H9 (cell line): ENCODE data around the gene SHISA9. TPM values are rescaled to one million over a fixed set of nuclear protein-coding genes. Genes with fewer than 3 reads are reported as not detected.

Experiments
- DNase-seq: peaks from one replicate; pipeline ENCODE4 v3.0.0-alpha.2; 2017
- H2AFZ ChIP-seq: one replicate; pipeline ENCODE4 v1.6.1; 2013; ENCODE audit warnings: mild to moderate bottlenecking, low read length, control low read depth, moderate library complexity
- H2AK5ac ChIP-seq: 2 replicates; pipeline ENCODE4 v1.6.1; 2013; ENCODE audit warnings: low read length, control low read depth, mixed read lengths; ENCODE audit not compliant: insufficient read length
- H2BK120ac ChIP-seq: one replicate; pipeline ENCODE4 v1.6.1; 2013; ENCODE audit warnings: low read depth, mild to moderate bottlenecking, low read length, control low read depth, inconsistent platforms; ENCODE audit not compliant: poor library complexity, severe bottlenecking
- H2BK12ac ChIP-seq: 2 replicates; pipeline ENCODE4 v1.6.1; 2013; ENCODE audit warnings: low read length, control low read depth, mixed read lengths, low read depth; ENCODE audit not compliant: insufficient read length
- H2BK15ac ChIP-seq: 2 replicates; pipeline ENCODE4 v1.6.1; 2013; ENCODE audit warnings: low read depth, low read length, control low read depth
- H2BK20ac ChIP-seq: one replicate; pipeline ENCODE4 v1.6.1; 2013; ENCODE audit warnings: low read depth, mild to moderate bottlenecking, low read length, control low read depth, inconsistent platforms; ENCODE audit not compliant: poor library complexity, severe bottlenecking
- H2BK5ac ChIP-seq: 2 replicates; pipeline ENCODE4 v1.6.1; 2013; ENCODE audit warnings: low read length, control low read depth, mixed read lengths; ENCODE audit not compliant: insufficient read length
- H3K14ac ChIP-seq: 2 replicates; pipeline ENCODE4 v1.6.1; 2013; ENCODE audit warnings: low read length, control low read depth; ENCODE audit not compliant: insufficient read depth
- H3K18ac ChIP-seq: 2 replicates; pipeline ENCODE4 v1.6.1; 2013; ENCODE audit warnings: low read depth, mild to moderate bottlenecking, mixed read lengths, low read length, control low read depth; ENCODE audit not compliant: insufficient read length
- H3K23ac ChIP-seq: 2 replicates; pipeline ENCODE4 v1.6.1; 2013; ENCODE audit warnings: low read length, control low read depth, mixed read lengths, low read depth; ENCODE audit not compliant: insufficient read length
- H3K23me2 ChIP-seq: 2 replicates; pipeline ENCODE4 v1.6.1; 2013; ENCODE audit warnings: low read depth, mild to moderate bottlenecking, mixed read lengths, low read length, control low read depth; ENCODE audit not compliant: insufficient read length, poor library complexity, severe bottlenecking
- H3K27ac ChIP-seq: 2 replicates; pipeline ENCODE4 v1.5.1; 2013; ENCODE audit warnings: low read length, control low read depth, mixed read lengths, low read depth; ENCODE audit not compliant: insufficient read length
- H3K27me3 ChIP-seq: 2 replicates; pipeline ENCODE4 v1.6.1; 2013; ENCODE audit warnings: low read length, control low read depth, inconsistent platforms; ENCODE audit not compliant: insufficient read depth
- H3K4ac ChIP-seq: 2 replicates; pipeline ENCODE4 v1.6.1; 2013; ENCODE audit warnings: low read depth, mild to moderate bottlenecking, control low read depth, inconsistent platforms, low read length, moderate library complexity
- H3K4me1 ChIP-seq: 2 replicates; pipeline ENCODE4 v1.6.1; 2013; ENCODE audit warnings: low read length, control low read depth, inconsistent platforms; ENCODE audit not compliant: insufficient read depth
- H3K4me2 ChIP-seq: 2 replicates; pipeline ENCODE4 v1.6.1; 2013; ENCODE audit warnings: low read length, control low read depth, mixed read lengths; ENCODE audit not compliant: insufficient read length, insufficient read depth
- H3K56ac ChIP-seq: 2 replicates; pipeline ENCODE4 v1.6.1; 2013; ENCODE audit warnings: low read depth, mild to moderate bottlenecking, mixed read lengths, low read length, control low read depth; ENCODE audit not compliant: insufficient read length
- H3K79me1 ChIP-seq: 2 replicates; pipeline ENCODE4 v1.6.1; 2013; ENCODE audit warnings: low read depth, mild to moderate bottlenecking, moderate library complexity, low read length, control low read depth, inconsistent platforms; ENCODE audit not compliant: insufficient read depth, poor library complexity, severe bottlenecking
- H3K79me2 ChIP-seq: 2 replicates; pipeline ENCODE4 v1.6.1; 2013; ENCODE audit warnings: low read length, control low read depth, inconsistent platforms; ENCODE audit not compliant: insufficient read depth
- H3K9ac ChIP-seq: 2 replicates; pipeline ENCODE4 v1.6.1; 2013; ENCODE audit warnings: low read length, control low read depth, mixed read lengths; ENCODE audit not compliant: insufficient read length; ENCODE audit errors: extremely low read depth
- H3K9me3 ChIP-seq: one replicate; pipeline ENCODE4 v1.6.1; 2013; ENCODE audit warnings: low read depth, low read length, inconsistent platforms; ENCODE audit not compliant: control insufficient read depth
- H3T11ph ChIP-seq: one replicate; pipeline ENCODE4 v1.6.1; 2013; ENCODE audit warnings: mild to moderate bottlenecking, low read length, control low read depth, inconsistent platforms
- H4K20me1 ChIP-seq: one replicate; pipeline ENCODE4 v1.6.1; 2013; ENCODE audit not compliant: control insufficient read depth, insufficient read length, insufficient read depth
- H4K5ac ChIP-seq: 2 replicates; pipeline ENCODE4 v1.6.1; 2013; ENCODE audit warnings: low read depth, mild to moderate bottlenecking, mixed read lengths, low read length, control low read depth; ENCODE audit not compliant: insufficient read length
- H4K8ac ChIP-seq: replicated peaks from 2 replicates; pipeline ENCODE4 v1.6.1; 2013; ENCODE audit warnings: low read length, control low read depth, mixed read lengths, low read depth; ENCODE audit not compliant: insufficient read length
- H4K91ac ChIP-seq: 2 replicates; pipeline ENCODE4 v1.6.1; 2013; ENCODE audit warnings: low read depth, mild to moderate bottlenecking, moderate library complexity, mixed read lengths, low read length, control low read depth; ENCODE audit not compliant: insufficient read length
- H3K27ac Mint-ChIP-seq, 3 experiments: 2 replicates in 2 of 3; 3 replicates in 1 of 3; pipeline ENCODE4 v1.8.0; 2020 to 2021; ENCODE audit warnings: mixed read lengths in 3 of 3, mild to moderate bottlenecking in 1 of 3, moderate library complexity in 1 of 3
- H3K27me3 Mint-ChIP-seq: 2 replicates; pipeline ENCODE4 v1.8.0; 2021; ENCODE audit warnings: low read depth, mild to moderate bottlenecking, moderate library complexity, mixed read lengths
- H3K36me3 Mint-ChIP-seq, 3 experiments: 2 replicates in 2 of 3; 3 replicates in 1 of 3; pipeline ENCODE4 v1.8.0; 2020 to 2021; ENCODE audit warnings: low read depth in 3 of 3, mixed read lengths in 3 of 3; ENCODE audit not compliant: insufficient read depth in 1 of 3
- H3K4me1 Mint-ChIP-seq, 2 experiments: 2 replicates each; pipeline ENCODE4 v1.8.0; 2020; ENCODE audit warnings: mixed read lengths in 2 of 2
- H3K4me3 Mint-ChIP-seq, 2 experiments: 2 replicates in 1 of 2; 3 replicates in 1 of 2; pipeline ENCODE4 v1.8.0; 2020 to 2021; ENCODE audit warnings: mild to moderate bottlenecking in 2 of 2, mixed read lengths in 2 of 2, moderate library complexity in 1 of 2
- H3K9me3 Mint-ChIP-seq, 2 experiments: 2 replicates in 1 of 2; 3 replicates in 1 of 2; pipeline ENCODE4 v1.8.0; 2020; ENCODE audit warnings: mild to moderate bottlenecking in 2 of 2, mixed read lengths in 2 of 2, moderate library complexity in 1 of 2
- WGBS: extraction: QIAGEN DNeasy Blood & Tissue Kit; methylation state at CpG from one replicate; pipeline ENCODE4 v1.1.7; 2013; ENCODE audit warnings: missing lambda C conversion rate, low lambda C conversion rate, mixed read lengths; ENCODE audit not compliant: insufficient read length; ENCODE audit errors: extremely low coverage; 5-methylcytosine and 5-hydroxymethylcytosine counted together
- total RNA-seq: library from RNA; stranded (reverse); gene quantifications from 2 replicates; pipeline ENCODE4 v1.2.1, GENCODE V29; 2021
- TF ChIP-seq, protein P1 (sequence below): fragments of 200-600 bp; sonication (generic); conservative IDR thresholded peaks from 3 replicates; pipeline ENCODE4 v1.8.0; 2021; ENCODE audit warnings: antibody characterized with exemption, mild to moderate bottlenecking

The SHISA9 gene
- total RNA-seq, 1 experiment from 2014 or later, result 7.0 TPM

DNA sequence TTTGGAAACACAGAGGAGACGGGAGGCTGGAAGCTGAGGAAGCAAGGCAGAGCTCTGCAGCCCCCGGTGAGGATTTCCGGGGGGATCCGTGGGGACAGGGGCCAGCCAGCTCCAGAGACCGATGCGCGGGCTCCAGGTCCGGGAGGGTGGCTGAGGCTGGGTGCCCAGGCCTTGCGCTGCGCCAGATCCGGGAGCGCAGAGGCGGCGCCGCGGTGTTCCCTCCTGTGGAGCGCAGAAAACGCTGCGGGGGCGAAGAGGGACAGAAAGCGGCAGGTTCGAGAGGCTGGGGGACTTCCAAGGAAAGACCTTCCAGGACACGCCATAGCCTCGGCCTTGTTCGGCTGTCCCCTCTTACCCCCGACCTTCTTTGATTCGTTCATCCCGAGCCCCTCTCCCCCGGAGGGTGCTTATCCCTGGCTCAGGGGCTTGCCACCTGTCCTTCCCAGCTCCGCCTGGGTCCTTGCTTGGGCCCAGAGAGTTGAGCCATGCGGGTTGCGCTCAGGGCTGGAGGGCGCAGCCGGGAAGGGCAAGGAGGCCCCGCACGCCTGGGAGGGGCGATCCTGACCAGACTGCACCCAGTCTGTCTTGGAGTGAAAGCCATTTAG is 697 bp upstream of the SHISA9 start:
- H3K79me2 ChIP-seq, result peaks cover 13% of the 10 kb centered on the region; the same call in 1 of the 2 replicates
- H3K9me3 Mint-ChIP-seq, result no peaks in the 10 kb centered on the region; a peak in 2 of 5 replicates
- H3K18ac ChIP-seq, result peak overlapping the region; percentile 79
- no peak overlapping the region for H4K5ac ChIP-seq
- no peak overlapping the region for H4K91ac ChIP-seq
- peaks cover 0 to under 1% (median 0%) of the 10 kb centered on the region in 3 experiments; a peak in 1 of 7 replicates for H3K36me3 Mint-ChIP-seq
- H3K27ac Mint-ChIP-seq, result peak overlapping the region in 1 of 3 experiments; percentile 70; a peak in 1 of 7 replicates
- no peaks in the 10 kb centered on the region for H3K9me3 ChIP-seq
- H3K9ac ChIP-seq, result peak overlapping the region; percentile 46
- peaks cover 2% of the 10 kb centered on the region; the same call in 1 of the 2 replicates for H3K27me3 ChIP-seq
- no peak overlapping the region for H2BK20ac ChIP-seq
- H3K14ac ChIP-seq, result peak overlapping the region; percentile 62
- H2AK5ac ChIP-seq, result no peak overlapping the region
- H3K27me3 Mint-ChIP-seq, result peaks cover 59% of the 10 kb centered on the region
- H4K20me1 ChIP-seq, result no peaks in the 10 kb centered on the region
- H3K4me1 ChIP-seq, result peaks cover 8% of the 10 kb centered on the region; the same call in 1 of the 2 replicates
- H2AFZ ChIP-seq, result no peak overlapping the region
- no peak overlapping the region for H2BK15ac ChIP-seq
- H3T11ph ChIP-seq, result no peak overlapping the region
- TF ChIP-seq, protein P1, sequence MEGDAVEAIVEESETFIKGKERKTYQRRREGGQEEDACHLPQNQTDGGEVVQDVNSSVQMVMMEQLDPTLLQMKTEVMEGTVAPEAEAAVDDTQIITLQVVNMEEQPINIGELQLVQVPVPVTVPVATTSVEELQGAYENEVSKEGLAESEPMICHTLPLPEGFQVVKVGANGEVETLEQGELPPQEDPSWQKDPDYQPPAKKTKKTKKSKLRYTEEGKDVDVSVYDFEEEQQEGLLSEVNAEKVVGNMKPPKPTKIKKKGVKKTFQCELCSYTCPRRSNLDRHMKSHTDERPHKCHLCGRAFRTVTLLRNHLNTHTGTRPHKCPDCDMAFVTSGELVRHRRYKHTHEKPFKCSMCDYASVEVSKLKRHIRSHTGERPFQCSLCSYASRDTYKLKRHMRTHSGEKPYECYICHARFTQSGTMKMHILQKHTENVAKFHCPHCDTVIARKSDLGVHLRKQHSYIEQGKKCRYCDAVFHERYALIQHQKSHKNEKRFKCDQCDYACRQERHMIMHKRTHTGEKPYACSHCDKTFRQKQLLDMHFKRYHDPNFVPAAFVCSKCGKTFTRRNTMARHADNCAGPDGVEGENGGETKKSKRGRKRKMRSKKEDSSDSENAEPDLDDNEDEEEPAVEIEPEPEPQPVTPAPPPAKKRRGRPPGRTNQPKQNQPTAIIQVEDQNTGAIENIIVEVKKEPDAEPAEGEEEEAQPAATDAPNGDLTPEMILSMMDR, result no peak
- H3K27ac ChIP-seq, result no peak overlapping the region
- H3K4me2 ChIP-seq, result peak overlapping the region; percentile 92
- no peak overlapping the region for H2BK12ac ChIP-seq
- peaks cover 36 to 43% of the 10 kb centered on the region in 2 experiments for H3K4me1 Mint-ChIP-seq
- peaks cover 34% of the 10 kb centered on the region for H3K23me2 ChIP-seq
- no peak overlapping the region for H2BK120ac ChIP-seq
- no peak overlapping the region for H4K8ac ChIP-seq
- no peaks in the 10 kb centered on the region for H3K79me1 ChIP-seq
- H3K56ac ChIP-seq, result no peak overlapping the region
- no CpG with 5 or more reads among the region's 37 CpGs for WGBS
- no peak overlapping the region for H3K23ac ChIP-seq
- H2BK5ac ChIP-seq, result no peak overlapping the region
- DNase-seq, result peak; percentile 36
- H3K4ac ChIP-seq, result no peak overlapping the region
- peak overlapping the region; percentile 71 to 89 for H3K4me3 Mint-ChIP-seq
